ENCODE data around the gene SRGAP3. TPM values are rescaled to one million over a fixed set of nuclear protein-coding genes. Genes with fewer than 3 reads are reported as not detected.

SRGAP3 gene
- 90.3 TPM for total RNA-seq

DNA sequence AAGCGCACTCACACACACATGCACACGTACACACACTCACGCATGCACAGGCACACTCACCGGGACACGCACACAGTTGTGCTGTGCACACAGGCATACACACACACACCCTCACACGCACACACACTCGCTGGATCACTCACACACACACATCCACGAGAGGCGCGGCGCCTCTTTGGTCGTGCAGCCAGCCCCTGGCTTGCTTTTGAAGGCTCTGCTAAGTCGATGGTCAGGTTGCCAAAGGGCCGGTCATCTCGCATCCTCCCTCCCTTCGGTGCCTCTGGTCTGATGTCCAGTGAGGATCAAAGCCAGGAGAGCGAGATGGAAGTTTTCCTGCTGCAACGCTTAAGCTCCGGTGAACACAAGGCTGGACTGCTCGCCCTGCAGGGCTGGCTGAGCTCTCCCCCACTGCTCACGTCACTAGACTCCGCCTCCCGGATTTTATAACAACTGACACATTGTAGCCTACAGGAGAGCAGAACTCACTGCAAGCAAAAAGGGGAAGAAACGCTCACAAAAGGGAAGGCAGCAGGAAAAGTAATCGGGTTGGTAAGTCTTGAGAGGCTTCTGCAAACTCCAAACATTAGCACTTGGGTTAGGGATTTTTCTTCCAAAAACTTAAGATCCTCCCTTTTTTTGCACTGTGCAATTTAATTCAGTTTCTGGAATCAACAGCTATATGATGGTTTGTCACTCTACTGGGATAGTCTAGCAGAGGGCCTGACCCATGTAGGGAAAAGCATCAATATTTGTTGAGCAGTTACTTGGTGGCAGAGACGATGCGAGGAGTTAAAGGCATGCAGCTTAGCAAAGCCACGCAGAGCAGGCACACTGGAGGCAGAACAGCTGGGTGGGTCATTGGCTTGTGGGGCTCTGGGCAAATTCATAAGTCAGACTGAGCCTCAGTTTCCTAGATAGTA, at the start of gene SRGAP3:
Gene SRGAP3 (minus strand): TSS at position 374 of the 920 bp plus-strand sequence. CDS start 695 bp downstream, outside the sequence.

DNA sequence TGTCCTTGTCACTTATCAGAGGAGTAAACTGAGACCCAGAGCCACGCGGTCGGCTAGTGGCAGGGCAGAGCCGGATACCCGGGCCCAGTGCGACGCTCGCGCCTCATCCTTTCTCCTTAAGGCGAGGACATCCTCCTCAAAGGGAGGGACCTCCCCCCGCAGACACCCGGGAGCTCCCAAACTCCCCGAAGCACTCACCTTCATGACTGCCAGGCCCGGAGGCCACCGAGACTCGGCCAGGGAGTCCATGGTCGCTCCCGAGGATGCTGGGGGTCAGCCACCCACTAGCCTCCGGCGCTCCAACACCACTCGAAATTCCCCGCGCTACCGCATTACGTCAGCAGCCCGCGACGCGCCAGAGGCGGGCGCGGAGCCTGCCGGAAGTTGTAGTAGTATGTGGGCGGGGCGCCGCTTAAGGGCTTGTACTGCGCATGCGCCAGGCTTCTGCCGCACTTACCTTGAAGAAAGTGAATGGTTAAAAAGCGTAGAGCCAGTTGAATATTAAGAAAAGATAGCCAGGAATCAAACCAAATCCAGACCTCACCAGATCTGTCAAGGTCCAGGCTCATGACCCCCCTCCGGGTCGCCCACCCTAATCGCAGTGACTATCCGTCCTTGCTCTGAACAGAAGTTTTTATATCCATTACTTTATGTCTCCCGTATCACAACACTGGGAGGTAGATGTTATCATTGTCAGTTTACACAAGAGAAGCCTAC, 286.2 kb downstream of the SRGAP3 start, which contains the start of gene RAD18:
Gene RAD18 (minus strand): TSS at position 336 of the 717 bp plus-strand sequence. CDS start 87 bp downstream, at position 249.

Other genes starting within 250 kb of the SRGAP3 start
- 75.8 TPM for gene THUMPD3, start 113.4 kb upstream of the SRGAP3 start, total RNA-seq
- gene SETD5, start 148.0 kb upstream of the SRGAP3 start, total RNA-seq = 185 TPM

Data from camera-type eye (tissue), 1 donor.